Jurkat, Clone E6-1 (cell line): ENCODE results near the gene CDS2.

ENCODE experiments used
- DNase-seq: peaks from one replicate; pipeline ENCODE4 v3.0.0-alpha.2; 2011; ENCODE audit warnings: low read depth, low spot score
- H3K4me3 ChIP-seq: 2 replicates; pipeline ENCODE4 v1.5.1; 2011; ENCODE audit warnings: mild to moderate bottlenecking, low read length, control low read depth, moderate library complexity

CDS2 gene

DNA sequence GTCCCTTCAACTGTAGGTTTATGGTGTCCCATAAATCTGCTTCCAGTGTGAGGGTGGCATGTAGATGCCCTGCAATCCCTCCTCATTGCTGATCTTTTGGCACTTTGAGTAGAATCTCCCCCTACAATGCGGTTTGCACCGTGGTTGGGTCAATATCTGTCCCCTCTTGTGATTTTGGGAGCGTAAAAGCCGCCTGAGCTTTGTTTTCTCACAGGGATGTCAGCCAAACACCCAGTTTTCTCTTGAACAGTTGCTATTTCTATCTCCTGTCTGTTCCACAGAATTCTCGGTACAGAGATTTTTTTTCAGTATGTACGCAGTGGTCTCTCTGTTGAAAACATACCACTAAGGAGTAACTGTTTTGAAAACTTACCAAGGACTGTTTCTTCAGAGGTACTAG, 21.8 kb downstream of the CDS2 start:
- no peak for DNase-seq
- no peak overlapping the region for H3K4me3 ChIP-seq

- DNase-seq: no peak
- H3K4me3 ChIP-seq: no peak overlapping the region
Observed at GRCh38 chr20:5149892-5150225, 23.1 kb downstream of the CDS2 start.

DNA sequence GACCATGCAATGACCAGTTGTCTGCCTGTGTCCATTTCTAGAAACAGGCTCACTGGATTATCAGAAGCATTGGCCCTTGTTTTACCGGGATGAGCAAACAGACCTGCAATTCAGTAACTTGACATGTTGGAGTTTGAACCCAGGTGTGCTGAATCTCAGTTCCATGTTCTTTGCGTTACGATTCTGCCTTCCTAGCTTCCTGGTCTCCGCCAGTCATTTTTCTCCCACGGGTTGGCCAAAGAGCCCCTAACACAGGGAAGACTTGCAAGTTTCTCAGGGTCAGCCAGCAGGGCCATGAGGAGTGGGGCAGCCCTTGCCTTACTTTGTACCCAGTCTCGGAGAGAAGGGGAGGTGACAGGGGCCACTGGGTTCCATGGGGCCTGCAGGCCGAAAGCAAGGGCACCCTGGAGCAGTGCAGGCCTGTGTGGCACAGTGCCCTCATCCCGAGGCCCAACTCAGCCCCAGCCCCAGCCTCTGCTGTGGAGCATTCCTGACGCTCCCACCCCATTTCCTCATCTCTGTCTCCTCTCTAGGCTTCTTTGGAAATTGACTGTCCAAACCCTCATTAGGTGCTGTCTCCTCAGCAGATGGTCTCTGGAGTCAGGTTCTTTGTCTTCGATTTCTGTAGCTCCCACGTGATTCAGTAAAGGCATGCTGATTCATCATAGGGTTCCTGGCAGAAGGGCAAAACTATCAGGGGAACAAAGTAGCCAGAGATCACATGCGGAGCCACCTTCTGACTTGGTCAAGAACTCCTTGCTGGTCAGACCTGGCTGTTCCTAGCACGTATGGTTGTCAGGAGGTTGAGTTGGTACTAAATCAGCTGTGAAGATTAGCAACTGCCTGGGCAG, 23.6 kb downstream of the CDS2 start:
- H3K4me3 ChIP-seq: no peak overlapping the region
- DNase-seq: no peak

GRCh38 chr20:5153152-5153467, 26.3 kb downstream of the CDS2 start:
- no peak overlapping the region for H3K4me3 ChIP-seq
- no peak for DNase-seq

GRCh38 chr20:5153612-5154542, 27.1 kb downstream of the CDS2 start:
- H3K4me3 ChIP-seq: no peak overlapping the region
- DNase-seq: no peak

DNA sequence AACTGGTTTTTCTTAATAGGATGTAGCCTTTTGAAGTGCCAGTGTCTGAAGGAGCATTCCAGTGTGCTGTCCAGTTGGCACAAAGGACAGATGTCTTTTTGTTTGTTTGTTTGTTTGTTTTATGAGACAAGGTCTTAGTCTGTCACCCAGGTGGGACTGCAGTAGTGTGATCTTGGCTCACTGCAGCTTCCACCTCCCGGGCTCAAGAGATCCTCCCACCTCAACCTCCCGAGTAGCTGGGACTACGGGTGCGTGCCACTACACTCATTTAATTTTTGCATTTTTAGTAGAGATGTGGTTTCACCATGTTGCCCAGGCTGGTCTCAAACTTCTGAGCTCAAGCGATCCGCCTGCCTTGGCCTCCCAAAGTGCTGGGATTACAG, 27.7 kb downstream of the CDS2 start:
- H3K4me3 ChIP-seq: no peak overlapping the region
- DNase-seq: no peak

DNA sequence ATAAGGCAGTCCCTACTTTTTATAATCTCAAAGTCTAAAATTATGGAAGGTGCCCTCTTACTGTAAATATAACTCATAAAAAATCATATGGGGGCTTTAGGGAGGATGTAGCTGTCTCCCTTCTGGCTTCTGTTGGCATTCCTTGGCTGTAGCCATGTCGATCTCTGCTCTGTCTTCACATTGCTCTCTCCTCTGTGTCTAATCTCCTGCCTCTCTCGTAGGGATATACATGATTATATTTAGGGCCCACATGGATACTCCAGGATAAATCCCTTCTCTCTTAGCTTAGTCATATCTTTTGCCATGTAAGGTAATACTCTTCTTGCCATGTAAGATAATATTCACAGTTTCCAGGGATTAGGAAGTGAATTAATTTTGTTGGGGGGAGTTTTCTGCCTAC, 28.6 kb downstream of the CDS2 start:
- DNase-seq: no peak
- no peak overlapping the region for H3K4me3 ChIP-seq

DNA sequence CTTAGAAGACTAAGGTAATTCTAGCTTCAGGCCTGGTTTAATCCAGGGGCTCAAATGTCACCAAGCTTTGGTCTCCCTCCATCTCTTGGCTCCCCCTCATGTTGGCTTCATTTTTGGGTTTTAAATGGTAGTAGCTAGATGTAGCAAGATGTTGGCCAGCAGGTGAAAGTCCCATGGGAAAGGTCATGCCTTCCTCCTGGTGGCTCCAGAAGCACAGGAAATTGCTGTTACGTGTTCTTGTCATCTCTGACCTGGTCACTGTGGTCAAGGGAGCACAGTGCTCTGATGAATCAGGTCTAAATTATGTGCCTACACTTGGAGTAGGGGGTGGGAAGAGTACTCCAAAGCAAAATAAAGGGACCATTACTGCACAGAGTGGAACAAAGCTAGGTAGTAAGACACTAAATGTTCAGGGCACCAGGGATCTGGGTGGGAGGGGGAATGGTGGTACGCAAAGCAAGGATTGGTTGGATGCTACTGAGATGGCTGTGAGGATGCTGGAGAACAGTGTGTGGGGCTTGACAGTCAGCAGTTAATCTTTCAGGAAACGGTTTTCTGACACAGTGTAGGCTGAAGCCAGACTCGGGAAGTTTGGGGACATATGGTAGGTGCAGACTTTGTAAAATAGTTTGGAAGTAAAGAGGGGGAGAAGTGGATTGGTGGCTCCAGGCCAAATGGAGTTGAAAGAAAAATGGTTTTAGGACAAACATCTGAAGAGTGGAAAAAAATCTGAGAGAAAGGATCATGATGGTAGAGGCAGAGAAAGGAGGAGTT, 30.1 kb downstream of the CDS2 start:
- no peak for DNase-seq
- H3K4me3 ChIP-seq: no peak overlapping the region

- H3K4me3 ChIP-seq: no peak overlapping the region
- DNase-seq: no peak
Observed at GRCh38 chr20:5159928-5160327, 33.1 kb downstream of the CDS2 start.

GRCh38 chr20:5160882-5161281, 34.1 kb downstream of the CDS2 start:
- DNase-seq: no peak
- H3K4me3 ChIP-seq: no peak overlapping the region

DNA sequence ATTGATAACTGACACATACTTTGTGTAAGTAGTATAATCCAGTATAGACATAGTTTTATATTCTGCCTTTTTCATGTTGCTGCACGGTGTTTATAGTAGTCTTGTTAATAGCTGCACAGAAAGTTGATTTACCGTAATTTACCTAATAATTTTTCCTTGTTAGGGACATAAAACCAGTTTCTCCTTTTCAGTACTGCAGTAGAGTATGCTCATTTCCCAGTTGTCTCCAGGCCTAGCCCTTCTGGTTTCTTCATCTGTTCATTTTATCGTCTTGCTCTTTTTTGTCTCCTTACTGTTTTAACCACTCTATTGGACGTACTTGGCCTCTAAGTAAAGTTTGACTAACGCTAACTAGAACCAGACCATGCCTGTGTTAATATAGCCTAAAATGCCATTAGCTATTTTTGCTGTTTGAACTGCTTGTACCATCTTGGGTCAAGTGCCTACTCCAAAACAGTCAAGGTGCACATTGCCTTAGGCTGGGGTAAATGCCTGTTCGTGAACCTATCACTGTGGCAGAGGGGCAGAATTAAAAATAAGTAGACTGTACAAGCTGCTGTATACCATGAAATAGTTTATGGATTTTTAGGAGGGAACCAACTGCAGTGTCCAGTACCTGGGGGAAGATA, 34.8 kb downstream of the CDS2 start:
- no peak overlapping the region for H3K4me3 ChIP-seq

GRCh38 chr20:5164645-5165625, 38.1 kb downstream of the CDS2 start:
- H3K4me3 ChIP-seq: no peak overlapping the region
- DNase-seq: no peak

More for the DNA sequence above, 34.8 kb downstream of the CDS2 start:
- no peak for DNase-seq

GRCh38 chr20:5168651-5169396, 42.0 kb downstream of the CDS2 start:
- no peak overlapping the region for H3K4me3 ChIP-seq
- peak; percentile 37 for DNase-seq

DNA sequence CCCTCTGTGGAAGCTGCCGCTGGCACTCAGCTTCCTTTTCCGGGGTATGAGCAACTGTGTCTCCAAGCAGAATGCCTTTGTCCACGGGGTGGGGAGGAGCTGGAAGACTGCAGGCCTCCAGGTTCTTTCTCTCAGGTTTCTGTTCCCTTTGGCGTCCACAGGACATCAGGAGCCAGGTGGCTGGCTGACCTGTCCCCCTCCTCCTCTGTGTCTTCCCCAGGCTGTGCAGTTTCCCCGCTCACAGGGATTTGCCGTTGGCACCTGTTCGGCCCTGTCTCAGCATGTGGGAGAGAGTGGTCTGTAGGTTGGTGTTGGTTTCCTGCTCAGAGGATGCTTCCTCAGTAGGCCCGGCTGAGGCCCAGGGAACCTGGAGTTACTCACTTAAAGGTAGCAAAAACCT, 43.5 kb downstream of the CDS2 start:
- DNase-seq: no peak
- no peak overlapping the region for H3K4me3 ChIP-seq

- no peak for DNase-seq
Observed at GRCh38 chr20:5171064-5171789, 44.4 kb downstream of the CDS2 start.

DNA sequence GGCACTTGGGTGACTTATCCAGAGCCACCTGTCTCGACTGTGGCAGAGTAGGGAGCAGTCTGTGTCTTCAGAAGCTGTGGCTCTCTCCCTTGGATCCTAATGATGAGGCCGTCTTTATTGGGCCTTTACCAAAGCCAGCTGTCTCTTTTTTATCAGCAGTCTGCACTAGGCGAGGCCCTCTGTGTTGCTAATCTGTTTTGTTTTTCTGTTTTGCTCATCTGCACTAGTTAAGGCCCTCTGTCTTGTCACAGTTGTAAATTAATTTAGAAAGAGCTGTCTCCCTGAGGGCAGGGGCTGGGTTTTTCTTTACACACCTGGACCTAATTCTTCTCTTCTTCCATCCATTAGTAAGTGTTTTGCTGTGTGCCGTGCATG, 45.0 kb downstream of the CDS2 start:
- no peak for DNase-seq
- no peak overlapping the region for H3K4me3 ChIP-seq

More at GRCh38 chr20:5171064-5171789, 44.4 kb downstream of the CDS2 start:
- H3K4me3 ChIP-seq: no peak overlapping the region

DNA sequence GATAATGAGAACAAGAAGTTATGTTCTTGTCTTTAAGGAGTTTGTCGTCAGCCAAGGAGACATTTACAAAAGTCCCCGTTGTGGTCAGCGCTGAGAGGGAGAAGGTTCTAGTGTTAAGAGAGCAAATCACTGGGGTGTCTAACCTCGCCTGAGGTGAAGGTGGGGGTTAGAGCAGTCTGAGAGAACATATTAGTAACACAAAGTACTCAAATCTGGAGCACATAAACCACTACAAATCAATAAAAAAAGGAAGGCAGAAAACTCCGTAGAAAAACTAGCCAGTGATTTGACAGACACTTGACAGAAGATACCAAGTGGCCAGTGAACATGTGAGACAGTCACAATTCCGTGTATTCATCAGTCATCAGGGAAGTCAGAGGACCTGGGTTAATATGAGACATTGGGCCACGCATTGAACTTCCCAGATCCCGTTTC, 45.4 kb downstream of the CDS2 start:
- no peak overlapping the region for H3K4me3 ChIP-seq
- DNase-seq: no peak
